Stimulated activated CD4-positive, alpha-beta T cell treated with anti-CD3 and anti-CD28 coated beads, Interleukin-1b, Interleukin-23, amount 100 ng/mL, for 48 hours (primary cell): ENCODE data around the gene EDN2.

Experiments used
- DNase-seq: peaks from one replicate; pipeline ENCODE4 v3.0.0-alpha.2; 2020

EDN2 gene

DNA sequence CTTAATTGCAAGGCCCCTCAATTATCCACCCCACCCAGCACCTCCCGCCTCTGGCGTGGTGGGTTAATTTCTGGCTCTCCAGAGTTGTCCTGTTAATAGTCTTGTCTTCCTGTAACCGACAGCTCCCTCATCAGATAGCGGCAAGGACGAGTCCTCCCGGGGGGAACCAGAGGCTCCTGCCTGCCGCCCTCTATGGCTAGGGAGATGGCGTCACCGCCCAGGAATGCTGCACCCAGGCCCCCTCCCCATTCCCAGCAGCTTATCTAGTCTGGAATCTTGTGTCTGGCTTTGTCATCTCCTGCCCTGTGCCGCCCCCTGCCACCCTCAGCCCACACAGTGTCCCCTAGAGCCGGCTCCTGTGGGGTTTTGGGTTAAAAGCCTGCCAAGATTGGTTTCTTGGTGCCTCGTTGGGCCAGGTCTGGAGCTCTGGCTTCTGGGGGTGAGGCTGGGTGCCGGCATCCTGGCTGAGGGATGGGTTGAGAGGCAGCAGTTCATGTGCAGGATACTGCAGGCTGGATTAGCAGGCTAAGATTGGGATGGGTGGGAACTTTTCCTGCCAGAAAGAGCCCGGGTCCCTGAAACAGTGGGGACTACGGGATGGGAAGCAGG lies 48.8 kb downstream of the EDN2 start:
- no peak for DNase-seq

- DNase-seq = no peak
Measured at GRCh38 chr1:41434748-41435449, 49.6 kb downstream of the EDN2 start.

- no peak for DNase-seq
Measured at GRCh38 chr1:41434306-41434705, 50.2 kb downstream of the EDN2 start.

- DNase-seq = no peak
Measured at GRCh38 chr1:41433501-41433900, 51.0 kb downstream of the EDN2 start.

DNA sequence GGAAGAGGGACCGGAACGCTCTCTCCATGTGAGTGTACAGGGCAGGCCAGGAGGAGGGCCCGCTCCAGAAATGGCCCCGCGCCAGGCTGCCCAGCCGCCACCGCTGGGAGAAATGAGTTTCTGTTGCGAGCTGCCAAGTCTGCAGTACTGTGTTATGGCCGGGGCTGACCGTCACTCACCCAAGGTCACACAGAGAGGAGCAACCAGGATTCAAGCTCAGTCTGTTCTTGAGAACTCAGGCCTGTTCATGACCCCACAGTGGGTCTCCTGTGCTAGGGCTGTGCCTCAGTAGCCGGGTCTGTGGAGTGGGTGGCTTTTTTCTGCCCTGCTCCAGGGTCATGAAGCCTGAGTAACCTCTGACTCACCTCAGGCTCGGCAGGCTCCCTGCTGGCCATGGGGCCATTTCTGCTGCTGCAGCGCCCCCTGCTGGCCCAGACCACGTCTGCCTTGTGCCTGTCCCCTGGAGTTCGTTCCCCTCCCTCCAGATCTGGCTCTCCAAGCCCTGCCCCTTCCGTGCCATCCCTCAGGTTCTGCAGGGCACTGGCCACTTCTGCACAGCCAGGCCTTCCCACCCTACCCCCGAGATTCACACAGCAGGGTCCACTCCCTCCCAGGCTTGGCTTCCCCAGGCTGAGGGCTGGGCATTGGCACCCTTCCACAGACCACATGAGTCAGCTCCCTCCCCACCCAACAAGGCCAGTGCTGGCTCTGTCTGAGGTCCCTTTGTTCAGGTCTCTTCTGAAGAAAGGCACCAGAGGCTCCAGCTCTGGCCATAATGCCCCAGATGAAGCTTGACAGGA lies 51.8 kb downstream of the EDN2 start:
- DNase-seq = peak; percentile 84

GRCh38 chr1:41431490-41432350 lies 52.8 kb downstream of the EDN2 start:
- DNase-seq = no peak

GRCh38 chr1:41430582-41430981 lies 53.9 kb downstream of the EDN2 start:
- DNase-seq = no peak

- no peak for DNase-seq
Measured at GRCh38 chr1:41430069-41430468, 54.4 kb downstream of the EDN2 start.

GRCh38 chr1:41429641-41430035 lies 54.8 kb downstream of the EDN2 start:
- no peak for DNase-seq
